UCSD-AML1 (cell line): ENCODE results near the gene FAIM2.

Experiments used
- DNase-seq: peaks from one replicate; lab custom pipeline; 2025; ENCODE audit not compliant: unreplicated experiment; lab: John Stamatoyannopoulos, UW

The FAIM2 gene

DNA sequence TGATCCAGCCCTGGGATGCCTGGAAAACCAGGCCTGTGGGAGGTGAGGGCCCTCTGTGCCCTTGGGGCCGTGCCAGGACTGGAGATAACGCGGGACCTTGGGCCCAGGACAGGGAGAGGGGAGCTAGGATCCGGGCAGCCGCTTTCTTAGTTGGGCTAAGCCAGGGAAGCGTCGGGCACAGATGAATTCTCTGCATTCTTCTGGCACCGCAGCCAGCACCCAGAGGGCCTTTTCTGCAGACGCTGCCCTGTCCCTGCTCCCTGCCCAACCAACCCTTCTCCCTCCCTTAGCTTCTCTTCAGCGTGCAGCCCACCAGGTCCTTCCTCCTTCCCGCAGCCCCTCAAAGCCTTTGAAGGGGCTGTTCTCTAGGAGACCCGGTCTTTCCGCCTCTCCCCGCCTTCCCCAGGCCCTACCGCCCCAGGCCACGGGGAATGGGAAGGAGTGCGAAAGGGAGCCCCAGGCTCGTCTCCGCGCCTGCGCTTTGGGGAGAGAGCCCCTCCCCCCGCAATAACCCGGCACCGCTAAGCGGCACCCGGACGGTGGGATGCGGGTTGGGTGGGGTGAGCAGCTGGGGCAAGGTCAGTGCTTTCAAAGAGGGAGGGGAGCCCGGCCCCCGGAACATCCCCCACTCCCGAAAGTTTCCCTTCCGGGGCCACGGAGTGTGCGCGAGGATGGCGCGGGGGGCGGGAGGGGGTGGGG lies 76.2 kb downstream of the FAIM2 start:
- peak; percentile 65 for DNase-seq

DNA sequence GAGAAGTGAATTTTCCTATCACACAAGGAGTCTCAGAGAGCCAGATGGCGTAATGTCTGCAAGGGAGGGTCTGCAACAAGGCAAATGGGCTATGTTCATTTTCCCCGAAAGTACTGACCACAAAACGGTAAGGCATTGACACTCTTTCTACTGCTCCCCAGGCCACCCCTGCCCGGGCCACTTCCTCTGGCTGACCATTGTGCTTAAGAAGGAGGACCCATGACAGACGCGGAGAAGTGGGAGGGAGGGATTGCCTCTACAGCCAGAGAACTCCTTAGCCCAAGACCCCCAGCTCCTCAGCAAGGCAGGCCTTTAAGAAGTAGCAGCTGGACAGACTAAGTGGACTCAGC lies 76.7 kb downstream of the FAIM2 start:
- no peak for DNase-seq

DNA sequence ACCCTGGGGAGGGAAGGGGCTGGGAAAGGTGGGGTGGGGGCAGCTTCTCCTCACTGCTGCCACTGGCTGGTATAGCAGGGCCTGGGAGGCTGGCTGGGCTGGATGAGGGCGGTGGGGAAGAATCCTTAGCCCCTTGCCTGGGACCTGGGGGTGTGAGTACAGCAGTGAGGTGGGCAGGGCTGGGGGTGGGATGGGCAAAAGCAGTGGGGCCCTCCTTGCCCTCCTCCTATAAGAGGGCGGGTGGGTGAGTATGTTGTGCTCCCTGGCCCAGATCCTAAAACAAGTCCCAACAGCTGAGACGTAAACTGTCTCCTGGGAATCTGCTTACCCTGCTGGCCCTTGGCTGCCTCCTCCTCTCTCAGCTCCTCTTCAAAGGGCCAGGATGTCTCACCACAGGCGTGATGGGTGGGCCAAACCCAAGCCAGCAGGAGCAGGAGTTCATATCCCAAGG lies 77.7 kb downstream of the FAIM2 start:
- DNase-seq: no peak

DNA sequence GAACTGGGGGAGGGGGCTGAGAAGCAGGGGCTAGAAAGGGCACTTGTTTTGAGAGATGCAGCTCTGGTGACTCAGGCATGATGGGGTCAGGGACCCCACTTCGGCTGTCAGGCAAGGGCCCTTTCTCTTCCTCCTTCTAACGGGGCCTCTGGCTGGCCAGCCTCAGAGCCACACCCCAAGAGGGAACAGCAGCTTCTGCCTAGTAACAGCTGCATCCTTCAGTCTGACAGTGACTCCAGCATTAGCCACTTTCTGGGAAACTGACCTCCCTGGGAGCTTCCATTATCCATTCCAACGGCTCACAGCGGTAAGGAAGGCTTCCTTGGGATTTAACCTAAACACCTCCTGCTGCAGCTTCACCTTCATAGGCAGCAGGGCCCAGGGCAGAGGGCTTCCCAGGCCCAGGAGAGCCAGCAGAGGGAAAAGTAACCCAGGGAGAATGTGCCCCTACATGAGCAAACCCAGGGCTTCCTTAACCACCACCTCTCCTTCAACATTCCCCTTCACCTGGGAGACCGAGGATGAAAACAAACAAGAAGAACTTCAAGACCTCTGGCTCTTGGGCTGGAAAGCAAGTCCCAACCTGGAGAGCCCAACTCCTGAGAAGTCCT lies 78.2 kb downstream of the FAIM2 start:
- peak; percentile 43 for DNase-seq

DNA sequence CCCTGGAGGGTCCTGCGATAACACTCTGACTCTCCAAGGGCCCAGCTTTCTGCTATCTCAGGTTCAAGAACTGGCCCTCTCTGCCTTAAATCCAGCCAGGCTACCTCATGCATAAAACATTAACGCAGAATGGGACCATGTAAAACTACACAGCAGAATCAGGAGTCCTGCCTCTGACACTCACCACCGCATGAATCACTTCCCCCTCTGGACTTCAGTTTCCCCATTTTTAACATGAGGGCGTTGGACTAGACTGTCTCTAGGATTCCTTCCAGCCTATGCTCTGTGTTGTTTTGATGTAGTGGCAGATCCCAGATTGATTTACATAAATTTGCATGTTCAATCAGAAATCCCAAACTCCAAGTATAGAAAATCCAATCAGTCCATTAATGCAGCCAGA lies 78.8 kb downstream of the FAIM2 start:
- DNase-seq: peak; percentile 27

DNA sequence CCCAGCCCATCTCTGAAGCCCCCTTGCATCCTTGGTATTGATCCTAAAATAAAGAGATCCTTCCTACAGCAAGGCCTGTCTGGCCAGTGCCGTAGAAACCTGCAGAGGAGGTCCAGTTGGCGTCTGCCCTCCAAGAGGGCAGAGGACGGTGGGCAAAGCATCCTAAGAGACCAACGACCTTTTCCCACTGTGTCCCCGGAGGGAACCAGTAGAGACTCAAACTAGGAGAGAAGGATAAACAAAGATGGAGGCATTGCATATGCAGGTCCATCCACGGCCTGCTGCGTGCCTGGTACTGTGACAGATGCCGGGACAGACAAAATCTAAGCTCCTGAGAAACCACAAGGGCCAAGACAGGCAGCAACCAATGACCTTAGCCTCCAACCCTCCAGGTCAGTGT lies 79.3 kb downstream of the FAIM2 start:
- DNase-seq: no peak

GRCh38 chr12:49823951-49824350 lies 79.7 kb downstream of the FAIM2 start:
- DNase-seq: no peak

DNA sequence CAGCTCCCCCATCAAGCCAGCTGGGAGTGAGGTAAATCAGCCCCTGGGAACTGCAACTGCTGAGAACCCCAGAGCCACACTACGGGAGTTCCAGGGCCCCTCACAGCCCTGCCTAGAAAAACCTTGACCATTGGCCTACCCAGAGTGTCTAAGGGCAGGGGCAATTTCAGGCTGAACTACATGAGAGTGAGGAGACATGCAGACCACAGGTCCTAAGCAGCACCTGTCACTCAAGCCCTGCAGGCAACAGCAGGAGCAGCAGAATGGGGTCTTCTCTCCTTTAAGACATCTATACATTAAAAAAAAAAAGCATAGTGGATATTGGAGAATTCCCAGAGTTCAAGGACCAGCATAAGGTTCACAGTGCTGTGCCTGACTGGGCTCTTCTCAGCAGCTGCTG lies 80.3 kb downstream of the FAIM2 start:
- DNase-seq: no peak

DNA sequence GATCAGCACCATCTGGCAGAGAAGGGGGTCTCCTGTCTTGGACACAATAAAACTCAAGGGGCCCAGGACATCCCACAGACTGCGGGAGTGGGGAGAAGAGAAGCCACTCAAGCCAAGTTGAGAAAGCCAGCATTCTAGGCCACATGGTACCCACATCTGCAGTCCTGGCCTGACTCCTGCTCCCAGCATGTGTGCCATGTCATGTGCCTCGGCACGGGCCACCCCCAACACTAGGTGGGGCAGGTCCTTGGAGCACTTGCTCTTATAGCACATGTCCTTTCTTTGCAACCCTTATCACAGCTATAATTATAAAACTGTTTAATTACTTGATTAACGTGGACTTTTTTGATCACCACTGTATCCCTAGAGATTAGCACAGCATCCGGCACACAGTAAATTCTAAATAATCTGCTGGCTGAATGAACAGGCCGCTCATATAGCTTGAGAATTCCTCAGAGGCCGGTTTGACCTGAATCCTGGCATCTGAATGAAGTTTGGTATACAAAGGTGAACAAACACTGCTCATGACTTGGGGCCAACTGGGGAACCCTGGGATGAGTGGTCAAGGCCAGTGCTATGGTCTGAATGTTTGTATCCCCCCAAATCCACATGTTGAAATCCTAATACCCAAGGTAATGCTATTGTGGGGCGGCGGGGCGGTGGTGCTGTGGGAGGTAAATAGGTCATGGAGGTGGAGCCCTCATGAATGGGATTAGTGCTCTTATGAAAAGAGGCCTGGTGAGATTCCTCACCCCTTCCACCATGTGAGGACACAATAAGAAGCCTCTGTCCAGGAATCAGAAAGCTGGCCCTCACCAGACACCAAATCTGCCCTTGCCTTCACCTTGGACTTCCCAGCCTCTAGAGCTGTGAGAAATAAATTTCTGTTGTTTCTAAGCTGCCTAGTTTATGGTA lies 82.1 kb downstream of the FAIM2 start:
- DNase-seq: no peak

GRCh38 chr12:49819786-49820185 lies 83.9 kb downstream of the FAIM2 start:
- DNase-seq: no peak

GRCh38 chr12:49818241-49818895 lies 85.3 kb downstream of the FAIM2 start:
- no peak for DNase-seq
